NCI-H524 (cell line): ENCODE data around the gene ARHGEF28.

Experiments used
- DNase-seq, 2 experiments: peaks; one replicate each; lab custom pipeline; 2025; lab: John Stamatoyannopoulos, UW

Gene ARHGEF28

DNA sequence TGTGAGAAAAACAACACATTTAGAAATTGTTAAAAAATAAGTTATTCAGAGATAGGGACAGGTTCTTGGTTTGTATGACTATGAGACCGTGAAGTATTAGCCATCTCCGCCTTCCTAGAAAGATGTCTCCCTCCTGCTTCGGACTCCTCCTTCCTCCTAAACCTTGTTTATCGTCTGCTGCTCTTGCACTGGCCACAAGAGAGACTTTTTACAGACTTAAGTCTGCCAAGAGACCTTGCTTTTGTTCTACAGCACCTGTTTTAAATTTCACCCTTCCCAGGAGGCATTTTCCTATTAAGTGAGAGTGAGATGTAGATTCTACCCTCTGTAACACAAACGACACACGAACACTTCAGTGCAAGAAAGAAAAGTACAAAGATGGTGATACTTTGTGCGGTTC, 274.6 kb downstream of the ARHGEF28 start:
- no peak for DNase-seq

DNA sequence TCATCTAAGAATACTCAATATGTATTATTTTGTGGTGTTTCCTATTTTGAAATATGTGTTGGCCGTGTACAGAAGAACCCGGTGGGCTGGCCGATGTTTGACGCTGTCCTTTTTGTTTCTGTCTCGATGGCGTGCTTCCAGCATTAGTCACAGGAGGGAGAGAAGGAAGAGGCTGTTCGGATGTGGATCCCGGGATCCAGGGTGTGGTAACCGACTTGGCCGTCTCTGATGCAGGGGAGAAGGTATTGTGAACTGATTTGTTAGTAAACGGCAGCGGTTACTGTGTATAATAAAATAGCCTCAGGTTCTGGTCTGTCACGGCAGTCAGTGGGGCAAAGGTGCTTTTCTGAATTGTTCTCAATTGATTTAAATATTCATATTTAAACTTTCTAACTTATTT, 275.0 kb downstream of the ARHGEF28 start:
- no peak for DNase-seq

DNA sequence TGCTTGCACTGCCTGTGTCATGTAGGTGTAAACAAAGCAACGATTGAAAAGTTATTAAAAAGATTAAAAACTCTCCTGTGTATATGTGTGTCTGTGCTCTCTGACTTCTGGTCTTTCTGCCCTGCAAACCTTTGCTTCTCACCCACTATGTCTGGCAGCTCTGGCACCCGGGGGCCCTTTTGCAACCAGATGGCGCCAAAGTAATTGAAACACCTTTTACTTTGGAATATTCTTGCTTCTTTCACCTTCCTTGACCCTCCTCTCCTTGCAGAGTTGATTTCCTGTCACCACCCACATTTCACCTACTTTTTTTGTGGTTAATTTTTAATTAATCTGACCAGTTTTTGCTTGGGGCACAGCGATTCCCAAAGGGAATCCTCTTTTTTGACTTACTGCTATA, 275.5 kb downstream of the ARHGEF28 start:
- DNase-seq, result peak in 1 of 2 experiments; percentile 54

DNA sequence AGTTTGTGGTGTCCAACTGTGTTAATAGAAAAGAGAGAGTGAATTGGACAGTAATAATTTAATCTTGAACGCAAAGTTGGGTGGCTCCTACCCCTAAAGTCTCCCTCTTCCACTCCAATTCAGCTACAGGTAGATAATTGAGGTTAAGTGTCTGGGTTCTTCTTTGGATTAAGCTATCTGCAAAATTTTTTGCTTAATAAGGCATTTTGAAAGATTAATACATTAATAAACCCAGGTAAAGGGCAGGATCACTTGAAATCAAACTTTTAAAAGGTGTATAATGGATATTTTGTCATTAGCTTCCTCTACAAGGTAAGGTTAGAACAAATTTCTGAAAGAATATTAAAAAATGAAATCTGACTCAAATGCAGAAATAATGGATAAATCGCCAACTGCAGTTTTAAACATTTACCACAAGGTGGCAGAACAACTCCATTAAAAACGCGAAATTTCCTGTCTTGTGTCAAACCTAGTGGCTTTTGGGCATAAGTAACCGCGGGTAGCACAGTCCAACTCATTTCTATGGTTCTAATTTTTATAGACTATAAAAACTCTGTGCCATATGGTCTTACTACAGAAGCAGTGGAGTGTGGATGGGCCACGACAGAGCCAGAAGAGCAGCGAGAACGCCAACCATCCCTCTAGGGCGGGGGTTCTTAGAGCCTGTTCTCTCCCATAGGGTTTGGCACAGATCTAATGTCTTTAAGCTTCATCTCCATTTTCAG, 276.5 kb downstream of the ARHGEF28 start:
- peak; percentile 80 to 91 for DNase-seq

DNA sequence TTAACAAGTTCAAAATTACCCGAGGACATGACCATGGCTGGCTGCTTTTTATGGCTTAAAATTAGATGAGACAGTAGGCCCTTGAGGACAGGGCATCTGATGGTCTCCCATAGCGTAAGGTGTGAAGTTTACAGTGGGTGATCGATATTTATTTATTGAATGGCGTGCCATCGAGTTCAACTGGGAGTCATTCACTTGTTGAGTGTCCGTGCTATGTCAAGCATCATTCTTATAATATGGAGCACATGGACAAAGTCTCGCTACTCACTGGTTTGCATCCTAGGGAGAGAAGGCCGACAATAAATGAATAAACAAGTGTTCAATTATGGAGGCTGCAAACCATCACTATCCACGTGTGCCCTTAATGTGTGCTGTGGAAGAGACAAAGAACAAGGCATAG, 277.2 kb downstream of the ARHGEF28 start:
- peak in 1 of 2 experiments; percentile 40 for DNase-seq

DNA sequence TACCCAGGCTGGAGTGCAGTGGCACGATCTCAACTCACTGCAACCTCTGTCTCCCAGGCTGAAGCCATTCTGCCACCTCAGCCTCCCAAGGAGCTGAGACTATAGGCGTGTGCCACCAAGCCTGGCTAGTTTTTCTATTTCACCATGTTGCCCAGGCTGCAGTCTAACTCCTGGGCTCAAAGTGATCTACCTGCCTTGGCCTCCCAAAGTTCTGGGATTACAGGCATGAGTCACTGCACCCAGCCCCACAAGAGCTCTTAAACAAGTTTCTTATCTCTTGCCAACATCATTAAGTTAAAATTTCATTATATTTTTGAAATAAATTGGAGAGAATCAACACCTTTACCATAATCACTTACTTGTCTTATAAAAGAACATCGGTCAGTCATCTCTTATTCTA, 280.3 kb downstream of the ARHGEF28 start:
- no peak for DNase-seq

DNA sequence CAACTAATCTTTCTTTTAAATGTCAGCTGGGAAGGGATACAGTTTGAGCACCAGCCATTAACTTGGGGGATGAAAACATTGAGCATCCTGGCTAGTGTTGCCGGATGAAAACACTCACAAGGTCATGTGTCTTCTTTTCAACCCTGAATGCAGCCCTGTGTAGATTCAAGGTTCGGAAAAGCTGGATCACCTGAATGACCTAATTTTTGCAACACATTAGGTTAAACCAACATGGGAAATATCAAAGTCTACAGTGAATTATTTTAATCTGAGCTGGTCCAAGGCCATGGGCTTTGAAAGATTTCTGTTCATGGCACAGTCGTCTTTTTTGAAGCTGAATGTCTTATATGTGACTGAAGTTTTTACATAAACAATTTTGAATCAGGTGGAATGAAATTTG, 281.2 kb downstream of the ARHGEF28 start:
- DNase-seq, result no peak

DNA sequence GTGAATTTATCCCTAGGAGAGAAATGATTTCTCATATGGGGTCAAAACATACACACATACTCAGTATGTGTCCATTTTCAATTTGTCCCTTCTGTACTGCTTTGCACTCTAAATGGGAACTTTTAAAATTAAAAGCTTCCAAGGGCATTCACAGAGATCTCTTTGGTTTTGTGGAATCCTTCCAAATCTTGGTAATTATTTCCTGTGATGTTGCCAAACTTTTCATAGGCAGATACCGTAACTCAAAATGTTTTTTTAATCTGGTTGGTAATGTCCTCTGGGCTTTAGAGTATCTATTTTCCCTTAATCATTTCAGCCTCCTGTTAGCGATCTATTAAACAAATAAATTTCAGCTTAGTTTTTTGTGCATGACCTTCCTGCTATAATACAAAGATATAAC, 282.4 kb downstream of the ARHGEF28 start:
- no peak for DNase-seq

DNA sequence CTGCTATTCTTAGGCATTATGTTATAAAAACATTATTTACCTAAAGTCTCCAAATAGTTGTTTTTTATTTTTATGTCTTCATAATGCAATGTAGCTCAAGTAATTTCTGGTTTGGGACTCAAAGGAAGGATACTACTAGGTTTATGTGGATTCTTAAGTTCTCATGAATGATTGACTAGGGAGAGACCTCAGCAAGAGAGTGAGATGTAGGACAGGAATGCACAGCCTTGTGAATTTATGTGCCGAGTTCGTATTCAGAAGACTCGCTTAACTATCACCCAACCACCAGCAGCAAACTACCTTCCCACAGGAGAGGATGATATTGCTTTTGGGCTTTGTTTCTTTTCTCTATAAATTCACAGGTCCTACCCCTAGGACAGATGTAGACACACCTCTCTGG, 282.9 kb downstream of the ARHGEF28 start:
- DNase-seq, result no peak

DNA sequence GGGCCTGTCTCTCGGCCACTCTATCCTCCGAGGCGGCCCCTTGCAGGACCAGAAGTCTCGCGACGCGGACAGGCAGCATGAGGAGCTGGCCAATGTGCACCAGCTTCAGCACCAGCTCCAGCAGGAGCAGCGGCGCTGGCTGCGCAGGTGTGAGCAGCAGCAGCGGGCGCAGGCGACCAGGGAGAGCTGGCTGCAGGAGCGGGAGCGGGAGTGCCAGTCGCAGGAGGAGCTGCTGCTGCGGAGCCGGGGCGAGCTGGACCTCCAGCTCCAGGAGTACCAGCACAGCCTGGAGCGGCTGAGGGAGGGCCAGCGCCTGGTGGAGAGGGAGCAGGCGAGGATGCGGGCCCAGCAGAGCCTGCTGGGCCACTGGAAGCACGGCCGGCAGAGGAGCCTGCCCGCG, 283.5 kb downstream of the ARHGEF28 start:
- no peak for DNase-seq

DNA sequence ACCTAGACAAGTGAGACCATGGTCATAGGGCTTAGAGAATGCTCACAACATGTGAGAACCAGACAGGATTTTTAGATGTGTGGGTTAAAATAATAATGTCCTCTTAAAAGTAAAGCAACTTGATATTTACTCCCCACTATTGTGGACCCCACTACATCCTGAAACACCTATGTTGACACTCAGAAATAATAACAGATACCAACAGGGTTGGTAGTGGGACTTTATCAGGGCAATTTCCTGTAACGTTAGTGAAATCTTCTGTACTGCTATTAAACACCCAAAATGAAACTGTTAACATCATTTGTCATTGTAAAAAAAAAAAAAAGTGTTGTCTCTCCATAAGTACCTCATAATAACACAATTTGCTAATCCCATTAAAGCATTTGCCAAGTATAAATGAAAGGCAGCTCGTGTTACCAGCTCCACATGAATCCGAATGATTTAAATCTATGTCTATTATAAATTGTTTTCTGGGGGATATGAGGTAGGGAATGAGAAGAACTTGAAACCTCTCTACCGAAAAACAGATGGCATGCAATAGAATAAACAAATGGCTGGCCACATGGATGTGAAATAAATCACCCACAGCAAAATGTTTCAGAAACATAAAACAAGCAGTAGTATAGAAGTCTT, 285.9 kb downstream of the ARHGEF28 start:
- DNase-seq, result peak; percentile 75 to 97

DNA sequence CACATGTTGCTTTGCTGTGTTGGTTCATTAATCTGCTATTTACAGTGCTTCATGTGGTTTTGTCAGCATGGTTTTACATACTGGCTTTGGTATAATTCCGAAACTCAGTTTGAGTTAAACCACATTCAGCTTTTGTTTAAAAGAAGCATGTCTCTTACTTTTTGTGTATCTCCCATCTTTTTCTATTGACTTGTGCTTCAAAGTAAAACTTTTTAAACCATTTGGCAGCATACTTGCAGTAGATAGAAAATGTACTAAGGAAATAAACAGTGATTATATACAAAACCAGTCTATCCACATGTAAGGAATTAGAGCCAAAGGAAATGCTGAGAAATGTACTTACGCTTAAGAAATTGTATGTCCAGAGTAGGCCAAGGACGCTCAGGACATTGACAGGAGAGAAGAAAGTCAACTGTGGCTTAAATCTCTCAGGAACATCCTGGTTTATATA, 286.9 kb downstream of the ARHGEF28 start:
- peak in 1 of 2 experiments; percentile 10 for DNase-seq

DNA sequence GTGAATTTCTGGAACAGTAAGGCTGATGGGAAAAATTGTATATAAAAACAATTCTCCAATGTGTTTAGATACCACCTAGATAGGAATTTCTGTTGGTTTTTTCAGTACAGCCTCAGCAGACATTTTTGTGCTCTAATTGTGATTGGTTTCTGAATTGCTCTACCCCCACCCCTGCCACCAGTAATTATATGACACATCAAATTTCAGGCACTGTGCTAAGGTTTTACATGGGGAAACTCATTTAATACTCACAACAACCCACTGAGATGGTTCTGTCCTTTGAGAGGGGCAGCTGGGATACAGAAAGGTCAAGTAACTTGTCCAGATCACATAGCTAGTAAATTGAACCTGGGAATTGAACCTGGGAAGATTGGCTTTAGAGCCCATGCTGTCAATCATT, 288.0 kb downstream of the ARHGEF28 start:
- DNase-seq, result no peak

DNA sequence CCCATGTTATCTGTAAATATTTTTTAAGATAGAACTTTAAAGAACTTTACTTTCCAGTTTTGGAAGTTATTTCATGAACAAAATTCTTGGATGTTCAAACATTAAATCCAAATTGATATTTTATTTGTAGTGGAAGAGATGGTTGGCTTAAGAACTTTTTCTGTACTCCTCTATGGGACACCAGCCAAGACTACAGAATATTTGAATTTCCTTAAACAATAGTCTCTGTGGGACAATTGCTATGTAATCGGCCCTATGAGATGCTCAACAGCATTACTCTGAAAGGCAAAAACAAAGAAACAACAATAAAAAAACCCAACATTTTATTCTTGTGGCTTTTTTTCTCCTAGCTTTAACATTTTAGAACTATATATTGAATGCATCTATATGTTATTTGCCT, 289.3 kb downstream of the ARHGEF28 start:
- DNase-seq, result no peak

DNA sequence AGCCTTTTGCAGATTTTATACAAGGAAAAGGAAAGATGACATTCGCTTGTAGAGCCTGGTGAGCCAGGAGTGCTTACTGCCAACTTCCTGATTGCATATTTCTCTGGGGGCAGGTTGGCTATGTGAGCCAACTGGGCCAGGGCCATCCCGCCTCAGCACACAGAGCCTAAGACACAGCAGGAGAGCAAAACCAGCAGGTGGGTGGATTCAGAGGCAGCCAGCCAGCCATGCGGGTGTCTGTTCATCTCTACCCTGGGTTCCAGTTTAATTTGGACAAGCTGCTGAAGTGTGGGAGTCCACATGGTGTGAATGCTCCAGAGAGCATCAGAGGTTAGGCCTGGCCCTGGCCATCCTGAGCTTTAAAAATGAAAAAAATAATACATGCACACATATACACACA, 291.4 kb downstream of the ARHGEF28 start:
- peak; percentile 34 to 76 for DNase-seq

DNA sequence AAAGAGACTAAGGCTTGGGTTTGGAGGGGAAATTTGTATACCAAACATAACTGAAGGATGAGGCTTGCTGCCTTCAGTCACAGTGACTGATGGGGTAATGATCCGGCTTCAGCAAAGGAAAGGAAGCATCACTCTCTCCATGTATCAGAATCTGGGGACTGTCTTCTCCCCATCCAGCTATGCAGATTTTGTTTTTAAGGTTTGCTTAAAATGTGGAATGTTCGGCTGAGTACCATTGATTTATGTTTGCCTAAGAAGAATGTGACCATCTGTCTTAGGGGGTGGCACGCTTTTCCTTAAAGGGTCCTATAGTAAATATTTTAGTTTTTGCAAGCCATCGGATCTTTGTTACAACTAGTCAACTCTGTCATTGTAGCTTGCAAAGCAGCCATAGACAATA, 291.9 kb downstream of the ARHGEF28 start:
- DNase-seq, result peak in 1 of 2 experiments; percentile 17

DNA sequence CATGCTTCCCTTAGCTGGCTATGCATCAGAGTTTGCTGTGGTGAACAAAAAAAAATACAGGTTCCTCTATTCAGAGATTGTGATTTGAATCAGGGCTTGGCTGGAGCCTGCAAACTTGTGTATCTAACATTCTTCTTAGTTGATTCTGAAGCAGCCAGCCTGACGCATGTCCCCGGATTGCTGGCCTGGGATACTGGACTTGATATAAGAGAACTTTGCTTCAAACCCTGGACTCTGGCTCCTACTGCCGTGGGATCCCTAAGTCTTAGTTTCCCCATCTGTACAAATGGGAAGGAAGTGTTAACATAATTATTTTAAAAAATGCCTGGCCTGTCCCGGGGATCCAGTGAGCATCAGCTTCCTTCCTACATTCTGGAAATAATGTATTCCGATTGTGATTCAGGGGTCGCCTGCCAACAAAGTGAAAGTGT, 292.8 kb downstream of the ARHGEF28 start:
- DNase-seq, result no peak

DNA sequence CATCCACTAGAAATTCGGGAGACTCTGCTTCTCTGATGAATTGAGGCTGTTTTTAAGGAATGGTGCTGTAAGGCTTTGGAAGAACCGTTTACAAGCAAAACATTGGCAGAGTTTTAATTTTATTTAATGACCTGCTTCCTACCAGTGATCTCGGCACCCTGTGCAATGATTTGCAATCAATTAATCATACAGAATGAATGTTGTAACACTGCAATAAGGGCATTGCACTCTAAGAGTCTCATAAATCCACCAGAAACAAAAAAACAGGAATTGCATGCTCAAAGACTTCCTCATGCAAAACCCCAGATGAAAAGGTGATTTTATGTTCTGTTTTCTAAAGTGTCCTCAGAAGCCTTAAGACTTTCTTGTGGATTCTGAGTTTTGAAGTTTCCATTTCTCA, 295.7 kb downstream of the ARHGEF28 start:
- no peak for DNase-seq

DNA sequence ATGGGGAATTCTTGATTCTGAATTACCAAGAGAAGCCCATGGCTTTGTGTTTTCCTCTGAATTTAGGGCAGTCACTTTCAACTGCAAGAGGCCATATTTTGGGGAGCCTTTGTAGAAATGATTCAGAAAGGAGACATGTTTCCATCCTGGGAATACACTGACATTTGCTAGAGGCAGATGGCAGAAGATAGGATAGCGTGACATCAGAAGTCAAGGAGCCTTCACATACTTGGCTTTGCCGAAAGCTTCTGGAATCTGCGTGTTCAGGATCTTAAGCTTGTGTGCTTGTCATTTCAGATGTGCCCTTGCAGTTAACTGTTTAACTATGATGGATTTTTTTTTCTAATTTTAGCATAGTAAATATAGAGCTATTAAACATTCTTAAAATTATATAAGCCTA, 296.2 kb downstream of the ARHGEF28 start:
- DNase-seq, result peak; percentile 29 to 79

DNA sequence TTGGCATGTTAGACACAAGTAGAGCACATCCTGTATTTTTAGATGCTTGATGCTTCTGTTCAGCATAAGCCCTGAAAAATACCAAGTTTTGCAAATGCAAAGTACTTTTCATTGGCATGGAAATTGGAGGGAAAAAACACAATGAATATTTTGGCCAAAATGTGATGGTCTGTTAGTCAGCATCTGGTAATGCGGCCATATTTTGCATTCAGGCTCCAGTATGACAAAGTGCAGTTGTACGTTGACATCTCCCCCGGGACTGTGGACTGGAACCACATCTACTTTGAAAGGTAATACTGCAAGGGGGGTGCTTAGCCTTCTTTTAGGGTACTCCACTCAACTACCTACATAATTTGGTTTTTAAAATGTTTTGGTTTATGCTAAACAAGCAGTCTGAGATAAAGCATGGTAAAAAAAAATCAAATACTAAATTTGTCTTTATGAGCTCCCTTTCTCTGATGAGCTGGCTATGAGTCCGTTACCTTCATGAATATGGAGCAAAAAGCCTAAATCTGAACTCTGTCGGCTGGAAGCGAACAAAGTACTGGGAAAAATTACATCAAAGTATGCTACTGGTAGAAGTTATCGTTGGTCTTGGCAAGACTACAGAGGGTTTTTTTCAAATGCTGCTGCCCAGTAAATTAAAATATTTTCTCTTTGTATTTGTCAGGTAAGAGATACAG, 297.0 kb downstream of the ARHGEF28 start:
- no peak for DNase-seq

DNA sequence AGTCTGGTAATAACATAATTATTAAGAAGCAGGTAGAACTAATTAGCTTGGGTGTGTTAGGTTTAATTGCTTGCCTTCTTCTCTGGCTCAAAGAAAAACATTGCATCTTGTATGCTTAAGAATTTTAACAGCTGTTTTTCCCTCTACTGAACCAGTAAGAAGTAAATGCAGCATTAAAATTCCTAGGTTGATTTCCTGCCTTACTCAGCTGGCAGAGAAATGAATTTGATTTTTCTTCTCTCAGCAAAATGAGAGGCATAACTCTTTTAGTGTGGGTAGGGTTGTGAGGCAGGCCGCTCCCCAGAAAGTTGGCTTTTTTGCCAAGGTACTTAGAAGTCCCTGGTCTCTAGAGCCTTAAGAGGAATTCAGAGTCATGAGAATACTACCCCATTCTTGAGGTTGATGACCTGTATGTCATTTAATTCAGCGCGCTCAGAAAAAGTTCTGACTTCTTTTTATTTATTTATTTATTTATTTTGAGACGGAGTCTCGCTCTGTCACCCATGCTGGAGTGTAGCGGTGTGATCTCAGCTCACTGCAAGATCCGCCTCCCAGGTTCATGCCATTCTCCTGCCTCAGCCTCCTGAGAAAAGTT, 302.6 kb downstream of the ARHGEF28 start:
- no peak for DNase-seq

DNA sequence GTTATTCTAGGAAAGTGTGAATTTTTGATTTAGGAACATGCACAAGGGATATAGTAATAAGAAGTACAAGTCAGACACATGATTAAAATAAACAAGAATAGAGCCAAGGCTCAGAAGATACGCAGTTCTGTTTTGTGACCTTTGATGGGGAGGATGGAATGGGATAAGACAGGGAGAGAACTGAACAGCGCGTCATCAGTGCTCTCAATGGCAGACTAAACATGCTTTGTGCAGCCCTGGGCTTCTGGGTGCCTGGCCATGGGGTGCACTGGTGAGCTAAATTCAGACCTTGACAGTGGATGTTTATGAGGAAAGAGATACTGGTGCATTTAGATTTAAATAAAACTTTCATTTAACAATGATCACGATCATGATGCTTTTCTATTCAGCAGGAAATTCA, 309.7 kb downstream of the ARHGEF28 start:
- DNase-seq, result no peak
